ENCODE data around the gene AP4M1.
A peak's percentile ranks its signal among the peaks of the same experiment; 100 is the strongest.
"Not testable (repeated sequence)": the region's sequence is repeated elsewhere in the genome, so short reads cannot be mapped to it uniquely, and the experiment has no call there.

Gene AP4M1

DNA sequence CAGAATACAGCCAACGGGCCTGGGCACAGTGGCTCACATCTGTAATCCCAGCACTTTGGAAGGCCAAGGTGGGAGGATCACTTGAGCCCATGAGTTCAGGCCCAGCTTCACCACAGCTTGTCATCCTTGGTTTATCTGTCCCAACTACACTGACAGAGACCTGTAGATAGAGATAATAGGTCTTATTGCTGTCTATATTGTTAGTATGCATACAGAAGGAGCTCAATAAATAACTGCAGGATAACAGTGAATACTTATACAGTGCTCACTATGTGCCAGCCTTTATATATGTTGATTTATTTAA is 19.2 kb downstream of the AP4M1 start:
- Histone ChIP-seq H3K36me3 (ENCODE audit: control insufficient read depth, insufficient read depth, low read length) (peaks cover 17% of the 10 kb centered on the region), H3K4me1 (ENCODE audit: control insufficient read depth, insufficient read depth, low read length, poor library complexity, severe bottlenecking) (peaks cover 15% of the 10 kb centered on the region), H3K9me3 (ENCODE audit: control insufficient read depth, low read length) (no peaks in the 10 kb centered on the region), H3K27ac (ENCODE audit: insufficient read depth, low read length, poor library complexity, severe bottlenecking) (peak overlapping the region; percentile 96), H3K27me3 (replicated peaks; ENCODE audit: control insufficient read depth, insufficient read depth, low read length, poor library complexity, severe bottlenecking) (no peaks in the 10 kb centered on the region), H3K4me3 (ENCODE audit: insufficient read depth, low read depth, low read length, poor library complexity, severe bottlenecking) (peak overlapping the region; percentile 90)
- no peak for DNase-seq

- Histone ChIP-seq H3K27me3 (replicated peaks; ENCODE audit: control insufficient read depth, insufficient read depth, low read length, poor library complexity, severe bottlenecking) (no peaks in the 10 kb centered on the region), H3K27ac (ENCODE audit: insufficient read depth, low read length, poor library complexity, severe bottlenecking) (no peak overlapping the region), H3K4me3 (ENCODE audit: insufficient read depth, low read depth, low read length, poor library complexity, severe bottlenecking) (no peak overlapping the region), H3K36me3 (ENCODE audit: control insufficient read depth, insufficient read depth, low read length) (peaks cover 17% of the 10 kb centered on the region), H3K9me3 (ENCODE audit: control insufficient read depth, low read length) (no peaks in the 10 kb centered on the region), H3K4me1 (ENCODE audit: control insufficient read depth, insufficient read depth, low read length, poor library complexity, severe bottlenecking) (peaks cover 16% of the 10 kb centered on the region)
- no peak for DNase-seq
Observed at GRCh38 chr7:100122067-100122466, 20.6 kb downstream of the AP4M1 start.

GRCh38 chr7:100122568-100122967 is 21.1 kb downstream of the AP4M1 start:
- H3K27me3 ChIP-seq (replicated peaks; ENCODE audit: control insufficient read depth, insufficient read depth, low read length, poor library complexity, severe bottlenecking) = no peaks in the 10 kb centered on the region
- H3K4me1 ChIP-seq (ENCODE audit: control insufficient read depth, insufficient read depth, low read length, poor library complexity, severe bottlenecking) = peaks cover 18% of the 10 kb centered on the region
- H3K36me3 ChIP-seq (ENCODE audit: control insufficient read depth, insufficient read depth, low read length) = peaks cover 17% of the 10 kb centered on the region
- H3K9me3 ChIP-seq (ENCODE audit: control insufficient read depth, low read length) = no peaks in the 10 kb centered on the region
- H3K27ac ChIP-seq (ENCODE audit: insufficient read depth, low read length, poor library complexity, severe bottlenecking) = no peak overlapping the region
- no peak overlapping the region for H3K4me3 ChIP-seq (ENCODE audit: insufficient read depth, low read depth, low read length, poor library complexity, severe bottlenecking)
- DNase-seq = no peak

GRCh38 chr7:100124301-100125230 is 23.1 kb downstream of the AP4M1 start:
- no peak for DNase-seq
- Histone ChIP-seq H3K4me3 (ENCODE audit: insufficient read depth, low read depth, low read length, poor library complexity, severe bottlenecking) (no peak overlapping the region), H3K4me1 (ENCODE audit: control insufficient read depth, insufficient read depth, low read length, poor library complexity, severe bottlenecking) (peaks cover 18% of the 10 kb centered on the region), H3K27ac (ENCODE audit: insufficient read depth, low read length, poor library complexity, severe bottlenecking) (no peak overlapping the region), H3K27me3 (replicated peaks; ENCODE audit: control insufficient read depth, insufficient read depth, low read length, poor library complexity, severe bottlenecking) (no peaks in the 10 kb centered on the region), H3K36me3 (ENCODE audit: control insufficient read depth, insufficient read depth, low read length) (peaks cover 17% of the 10 kb centered on the region), H3K9me3 (ENCODE audit: control insufficient read depth, low read length) (no peaks in the 10 kb centered on the region)

- Histone ChIP-seq H3K4me1 (ENCODE audit: control insufficient read depth, insufficient read depth, low read length, poor library complexity, severe bottlenecking) (peaks cover 16% of the 10 kb centered on the region), H3K27ac (ENCODE audit: insufficient read depth, low read length, poor library complexity, severe bottlenecking) (peak overlapping the region; percentile 92)
- DNase-seq = no peak
Observed at GRCh38 chr7:100126239-100126930, 24.9 kb downstream of the AP4M1 start.

GRCh38 chr7:100126931-100127865 is 25.8 kb downstream of the AP4M1 start, which contains the start of gene MBLAC1:
Gene MBLAC1, plus strand, starts transcription at chr7:100126967. Its CDS starts 429 bp downstream, at chr7:100127396.
- H3K27me3 ChIP-seq (replicated peaks; ENCODE audit: control insufficient read depth, insufficient read depth, low read length, poor library complexity, severe bottlenecking) = no peaks in the 10 kb centered on the region
- peak within 1 kb of the TSS; percentile 69 for H3K4me3 ChIP-seq (ENCODE audit: insufficient read depth, low read depth, low read length, poor library complexity, severe bottlenecking)
- H3K9me3 ChIP-seq (ENCODE audit: control insufficient read depth, low read length) = no peaks in the 10 kb centered on the region
- peaks cover 16% of the 10 kb centered on the region for H3K4me1 ChIP-seq (ENCODE audit: control insufficient read depth, insufficient read depth, low read length, poor library complexity, severe bottlenecking)
- peak within 1 kb of the TSS; percentile 92 for H3K27ac ChIP-seq (ENCODE audit: insufficient read depth, low read length, poor library complexity, severe bottlenecking)
- DNase-seq = peak; percentile 85 to 88 (median 86)
- peaks cover 16% of the 10 kb centered on the region for H3K36me3 ChIP-seq (ENCODE audit: control insufficient read depth, insufficient read depth, low read length)

More at GRCh38 chr7:100126239-100126930, 24.9 kb downstream of the AP4M1 start:
- Histone ChIP-seq H3K27me3 (replicated peaks; ENCODE audit: control insufficient read depth, insufficient read depth, low read length, poor library complexity, severe bottlenecking) (no peaks in the 10 kb centered on the region), H3K9me3 (ENCODE audit: control insufficient read depth, low read length) (no peaks in the 10 kb centered on the region), H3K4me3 (ENCODE audit: insufficient read depth, low read depth, low read length, poor library complexity, severe bottlenecking) (peak overlapping the region; percentile 69), H3K36me3 (ENCODE audit: control insufficient read depth, insufficient read depth, low read length) (peaks cover 17% of the 10 kb centered on the region)

DNA sequence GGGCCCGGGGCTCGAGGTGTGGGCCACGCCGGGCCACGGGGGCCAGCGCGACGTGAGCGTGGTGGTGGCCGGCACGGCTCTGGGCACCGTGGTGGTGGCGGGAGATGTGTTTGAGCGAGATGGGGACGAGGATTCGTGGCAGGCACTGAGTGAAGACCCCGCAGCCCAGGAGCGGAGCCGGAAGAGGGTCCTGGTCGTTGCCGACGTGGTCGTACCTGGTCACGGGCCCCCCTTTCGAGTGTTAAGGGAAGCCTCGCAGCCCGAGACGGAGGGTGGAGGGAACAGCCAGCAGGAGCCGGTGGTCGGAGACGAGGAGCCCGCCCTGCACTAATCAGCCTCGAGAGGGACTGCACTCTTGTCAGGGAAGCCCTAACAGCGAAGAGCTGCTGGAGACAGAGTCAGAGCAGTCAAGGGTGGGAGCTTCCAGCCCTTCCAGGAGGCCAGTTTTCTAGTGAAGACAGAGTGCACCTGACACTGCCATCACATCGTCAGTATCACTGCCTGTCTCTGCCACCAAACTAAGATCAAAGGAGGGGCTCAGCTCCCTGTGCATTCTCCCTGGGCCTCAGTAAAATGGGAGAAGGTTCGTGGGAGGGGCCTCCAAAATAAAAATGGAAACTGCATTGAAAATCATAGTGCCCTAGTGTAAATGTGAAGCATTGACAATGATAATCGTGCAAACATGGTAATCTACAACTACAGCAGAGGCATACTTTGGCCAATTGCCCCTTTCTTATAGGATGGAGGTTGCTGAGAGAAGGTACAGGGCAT is 26.6 kb downstream of the AP4M1 start:
- peak overlapping the region; percentile 92 for H3K27ac ChIP-seq (ENCODE audit: insufficient read depth, low read length, poor library complexity, severe bottlenecking)
- H3K4me1 ChIP-seq (ENCODE audit: control insufficient read depth, insufficient read depth, low read length, poor library complexity, severe bottlenecking) = peaks cover 16% of the 10 kb centered on the region
- no peaks in the 10 kb centered on the region for H3K9me3 ChIP-seq (ENCODE audit: control insufficient read depth, low read length)
- H3K27me3 ChIP-seq (replicated peaks; ENCODE audit: control insufficient read depth, insufficient read depth, low read length, poor library complexity, severe bottlenecking) = no peaks in the 10 kb centered on the region
- H3K36me3 ChIP-seq (ENCODE audit: control insufficient read depth, insufficient read depth, low read length) = peaks cover 9% of the 10 kb centered on the region
- DNase-seq = no peak
- peak overlapping the region; percentile 69 for H3K4me3 ChIP-seq (ENCODE audit: insufficient read depth, low read depth, low read length, poor library complexity, severe bottlenecking)

DNA sequence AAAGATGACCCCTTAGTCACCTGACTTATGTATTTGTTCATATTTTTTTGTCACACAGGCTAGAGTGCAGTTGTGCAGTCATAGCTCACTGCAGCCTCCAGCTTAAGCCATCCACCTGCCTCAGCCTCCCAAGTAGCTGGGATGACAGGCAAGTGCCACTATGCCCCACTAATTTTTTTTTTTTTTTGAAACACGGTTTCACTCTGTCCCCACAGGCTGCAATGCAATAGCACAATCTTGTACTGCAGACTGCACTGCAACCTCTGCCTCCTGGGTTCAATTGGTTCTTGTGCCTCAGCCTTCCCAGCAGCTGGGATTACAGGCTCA is 27.2 kb downstream of the AP4M1 start:
- H3K36me3 ChIP-seq (ENCODE audit: control insufficient read depth, insufficient read depth, low read length) = peaks cover 9% of the 10 kb centered on the region
- no peak overlapping the region for H3K27ac ChIP-seq (ENCODE audit: insufficient read depth, low read length, poor library complexity, severe bottlenecking)
- H3K27me3 ChIP-seq (replicated peaks; ENCODE audit: control insufficient read depth, insufficient read depth, low read length, poor library complexity, severe bottlenecking) = no peaks in the 10 kb centered on the region
- no peak for DNase-seq
- no peaks in the 10 kb centered on the region for H3K9me3 ChIP-seq (ENCODE audit: control insufficient read depth, low read length)
- peaks cover 16% of the 10 kb centered on the region for H3K4me1 ChIP-seq (ENCODE audit: control insufficient read depth, insufficient read depth, low read length, poor library complexity, severe bottlenecking)
- no peak overlapping the region for H3K4me3 ChIP-seq (ENCODE audit: insufficient read depth, low read depth, low read length, poor library complexity, severe bottlenecking)

GRCh38 chr7:100130220-100130607 is 28.8 kb downstream of the AP4M1 start:
- DNase-seq; H3K27me3 ChIP-seq (replicated peaks; ENCODE audit: control insufficient read depth, insufficient read depth, low read length, poor library complexity, severe bottlenecking); H3K4me3 ChIP-seq (ENCODE audit: insufficient read depth, low read depth, low read length, poor library complexity, severe bottlenecking); H3K9me3 ChIP-seq (ENCODE audit: control insufficient read depth, low read length); H3K27ac ChIP-seq (ENCODE audit: insufficient read depth, low read length, poor library complexity, severe bottlenecking); H3K36me3 ChIP-seq (ENCODE audit: control insufficient read depth, insufficient read depth, low read length): not testable (repeated sequence)
- peaks cover 16% of the 10 kb centered on the region for H3K4me1 ChIP-seq (ENCODE audit: control insufficient read depth, insufficient read depth, low read length, poor library complexity, severe bottlenecking)

Measured in effector memory CD4-positive, alpha-beta T cell (primary cell).